Heart left ventricle (tissue), 16 donors: ENCODE results near the gene KRT34. TPM values are rescaled to one million over a fixed set of nuclear protein-coding genes. Genes with fewer than 3 reads are reported as not detected.

Experiments used
- ATAC-seq, 4 donors: fragments of 200-7000 bp; cut with Tn5 transposase; one replicate each; pipeline ENCODE4 v1.9.1; 2020 to 2022; ENCODE audit warnings: moderate library complexity in 4 of 4, mild to moderate bottlenecking in 3 of 4, moderate number of reproducible peaks in 1 of 4
- DNase-seq, 5 donors: peaks; one replicate each; pipeline ENCODE4 v3.0.0-alpha.2; 2020
- H3K27ac ChIP-seq, 12 donors: fragments of 200-600 bp; sonication (generic) in 4 of 12; one replicate each; pipeline versions ENCODE4 v1.5.0 to v1.8.0; 2016 to 2022; ENCODE audit warnings: mild to moderate bottlenecking in 2 of 12
- H3K27me3 ChIP-seq, 9 donors: fragments of 200-600 bp; sonication (generic) in 2 of 9; one replicate each; pipeline versions ENCODE4 v1.5.1 to v1.8.0; 2016 to 2022; ENCODE audit warnings: mild to moderate bottlenecking in 3 of 9
- H3K36me3 ChIP-seq, 9 donors: fragments of 200-600 bp; sonication (generic) in 2 of 9; one replicate each; pipeline versions ENCODE4 v1.5.0 to v1.8.0; 2018 to 2022; ENCODE audit warnings: mild to moderate bottlenecking in 2 of 9
- H3K4me1 ChIP-seq, 12 donors: fragments of 200-600 bp; sonication (generic) in 4 of 12; one replicate each; pipeline versions ENCODE4 v1.5.0 to v1.8.0; 2016 to 2022; ENCODE audit warnings: mild to moderate bottlenecking in 3 of 12
- H3K4me3 ChIP-seq, 12 donors: fragments of 200-600 bp; sonication (generic) in 4 of 12; one replicate each; pipeline versions ENCODE4 v1.5.0 to v1.8.0; 2017 to 2022; ENCODE audit warnings: mild to moderate bottlenecking in 9 of 12, moderate library complexity in 4 of 12
- H3K9me3 ChIP-seq, 12 donors: fragments of 200-600 bp; sonication (generic) in 4 of 12; one replicate each; pipeline versions ENCODE4 v1.5.0 to v1.8.0; 2016 to 2022; ENCODE audit warnings: mild to moderate bottlenecking in 1 of 12
- CTCF ChIP-seq, 12 donors: fragments of 200-600 bp; sonication (generic) in 4 of 12; IDR thresholded peaks; one replicate each; pipeline versions ENCODE4 v1.5.0 to v1.8.0; 2018 to 2022; ENCODE audit warnings: antibody characterized with exemption in 12 of 12, mild to moderate bottlenecking in 5 of 12
- POLR2A ChIP-seq, 2 donors: fragments of 450-650 bp; IDR thresholded peaks; one replicate each; pipeline ENCODE4 v1.6.1; 2017; ENCODE audit warnings: antibody characterized with exemption in 2 of 2, mild to moderate bottlenecking in 2 of 2, moderate library complexity in 2 of 2
- WGBS, 4 donors: extraction: QIAGEN DNeasy Blood & Tissue Kit in 2 of 4; methylation state at CpG; one replicate each; pipeline versions ENCODE4 v1.1.5 to v1.1.7; 2013 to 2018; 5-methylcytosine and 5-hydroxymethylcytosine counted together
- intact Hi-C, 10 donors: fragments of 100-400 bp; cut with DNase I; formaldehyde crosslinking; loops; one replicate each; pipeline versions ENCODE4 v1.11.1 to v1.14.2; 2022
- polyA plus RNA-seq, 2 donors: library from polyadenylated mRNA; stranded (reverse); fragments of 200-250 nt; gene quantifications; one replicate each; pipeline ENCODE4 v1.2.3, GENCODE V29; 2013
- total RNA-seq, 9 donors: library from RNA; depleted of rRNA in 2 of 9; stranded (reverse); fragments of >200 nt in 2 of 9; fragmentation: NEBNext Ultra II Directional in 3 of 9; extraction: Animal tissue kit (Norgen Biotek cat#: 25700) in 3 of 9; gene quantifications; one replicate each; pipeline versions ENCODE4 v1.1.0 to v1.2.4, GENCODE V29; 2016 to 2023
- donor health status: ischemic (EF 13 %, LVEDD 7.1; RV severe dilation, severe dysfunction).
- donor health status: healthy with polysubstance abuse.
- donor health status: DM: no; HTN: yes; CAD: no.
- donor health status: DM: no; HTN: no; CAD: no.
- donor health status: ischemic (EF 25% LVEDD 6.9; RV normal size, moderate dysfunction).
- donor health status: ischemic (EF 25% LVEDD 5.7; RV mildly dilated, moderate dysfunction).
- donor health status: healthy.
- donor health status: DM: yes; HTN: yes; CAD: no.
- donor health status: ischemic (EF 35%, LVEDD 5.7; RV mildly dilated, moderate dysfunction).
- donor health status: nonischemic (EF 11% LVEDD 7.7; RV severe dilation, severe dysfunction).
- donor health status: DM: yes; HTN: yes; CAD: no.
- donor health status: PGD.
- donor health status: ischemic (EF 29% LVEDD 5.4; RV normal size, mild dysfunction).
- donor health status: nonischemic (EF 23%, LVEDD 6.1; RV moderate dilation, normal function).

KRT34 gene
- total and polyA plus RNA-seq, 11 donors: not detected

- no peak for ATAC-seq
- H3K4me3 ChIP-seq: no peak overlapping the region
- H3K36me3 ChIP-seq: no peaks in the 10 kb centered on the region
- DNase-seq: no peak
- no peak overlapping the region for H3K27ac ChIP-seq
- TF ChIP-seq CTCF (IDR thresholded peaks at IDR 0.05) (no peak), POLR2A (IDR thresholded peaks at IDR 0.05) (no peak)
- H3K27me3 ChIP-seq: peaks cover 0 to 3% (median 0%) of the 10 kb centered on the region in 9 donors
- no peaks in the 10 kb centered on the region for H3K9me3 ChIP-seq
- intact Hi-C loops: no loop called here
- H3K4me1 ChIP-seq: no peaks in the 10 kb centered on the region
Measured at GRCh38 chr17:41366070-41366469, 16.0 kb downstream of the KRT34 start.

GRCh38 chr17:41363881-41364280, 18.2 kb downstream of the KRT34 start:
- Histone ChIP-seq H3K4me3 (no peak overlapping the region), H3K9me3 (peaks cover 0 to 6% (median 0%) of the 10 kb centered on the region in 12 donors), H3K4me1 (no peaks in the 10 kb centered on the region), H3K27me3 (peaks cover 0 to 3% (median 0%) of the 10 kb centered on the region in 9 donors), H3K27ac (no peak overlapping the region), H3K36me3 (no peaks in the 10 kb centered on the region)
- intact Hi-C loops: no loop called here
- DNase-seq (no peak), ATAC-seq (no peak)
- WGBS, 4 donors: 66 to 82% (median 78%) methylated on average over 2 of the region's 2 CpGs
- no peak for TF ChIP-seq CTCF (IDR thresholded peaks at IDR 0.05)
- TF ChIP-seq POLR2A (IDR thresholded peaks at IDR 0.05): no peak

- peaks cover 0 to 11% (median 0%) of the 10 kb centered on the region in 12 donors for H3K9me3 ChIP-seq
- intact Hi-C loops: no loop called here
- H3K4me1 ChIP-seq: no peaks in the 10 kb centered on the region
- H3K4me3 ChIP-seq: no peak overlapping the region
- WGBS, 4 donors: 53 to 67% (median 62%) methylated on average over 5 of the region's 5 CpGs
- no peak for DNase-seq
- no peak overlapping the region for H3K27ac ChIP-seq
- TF ChIP-seq CTCF (IDR thresholded peaks at IDR 0.05): no peak
- TF ChIP-seq POLR2A (IDR thresholded peaks at IDR 0.05): no peak
- ATAC-seq: no peak
- peaks cover 0 to 7% (median 0%) of the 10 kb centered on the region in 9 donors for H3K27me3 ChIP-seq
- H3K36me3 ChIP-seq: no peaks in the 10 kb centered on the region
Measured at GRCh38 chr17:41360296-41360995, 21.7 kb downstream of the KRT34 start.

GRCh38 chr17:41354536-41354935, 27.6 kb downstream of the KRT34 start:
- TF ChIP-seq CTCF (IDR thresholded peaks at IDR 0.05) (no peak), POLR2A (IDR thresholded peaks at IDR 0.05) (no peak)
- 90 to 92% (median 91%) methylated on average over 4 of the region's 4 CpGs for WGBS, 4 donors
- no peaks in the 10 kb centered on the region for H3K4me1 ChIP-seq
- peaks cover 0 to 13% (median 0%) of the 10 kb centered on the region in 9 donors for H3K27me3 ChIP-seq
- H3K4me3 ChIP-seq: no peak overlapping the region
- peaks cover 0 to 10% (median 0%) of the 10 kb centered on the region in 12 donors for H3K9me3 ChIP-seq
- ATAC-seq: no peak
- no peak for DNase-seq
- no peaks in the 10 kb centered on the region for H3K36me3 ChIP-seq
- H3K27ac ChIP-seq: no peak overlapping the region
- intact Hi-C loops: no loop called here
